GM23338 (cell line): ENCODE measurements around the gene ACOXL. TPM values are rescaled to one million over a fixed set of nuclear protein-coding genes. Genes with fewer than 3 reads are reported as not detected.

Experiments used
- ATAC-seq: fragments of 200-7000 bp; cut with Tn5 transposase; 3 replicates; pipeline ENCODE4 v1.9.1; 2020
- DNase-seq: peaks from one replicate; pipeline ENCODE4 v3.0.0-alpha.2; 2015; ENCODE audit warnings: low spot score
- H2AFZ ChIP-seq: fragments of 200-600 bp; sonication (generic); 2 replicates; pipeline ENCODE4 v1.8.0; 2016; ENCODE audit warnings: antibody characterized with exemption, mild to moderate bottlenecking, moderate library complexity
- H3F3A ChIP-seq: fragments of 200-600 bp; sonication (generic); replicated peaks from 2 replicates; pipeline ENCODE4 v1.8.0; 2017; ENCODE audit warnings: antibody characterized with exemption, mixed run types, low read depth
- H3K27ac ChIP-seq: fragments of 200-600 bp; sonication (generic); 2 replicates; pipeline ENCODE4 v1.6.1; 2016; ENCODE audit warnings: low read depth
- H3K27me3 ChIP-seq: fragments of 200-600 bp; sonication (generic); 2 replicates; pipeline ENCODE4 v1.8.0; 2016; ENCODE audit warnings: mild to moderate bottlenecking, mixed run types, moderate library complexity; ENCODE audit not compliant: insufficient read depth
- H3K36me3 ChIP-seq: fragments of 200-600 bp; sonication (generic); 2 replicates; pipeline ENCODE4 v1.8.0; 2016; ENCODE audit warnings: mild to moderate bottlenecking; ENCODE audit not compliant: insufficient read depth
- H3K4me1 ChIP-seq: fragments of 200-600 bp; sonication (generic); 2 replicates; pipeline ENCODE4 v1.8.0; 2016; ENCODE audit warnings: mild to moderate bottlenecking, moderate library complexity; ENCODE audit not compliant: insufficient read depth
- H3K4me2 ChIP-seq: fragments of 200-600 bp; sonication (generic); 2 replicates; pipeline ENCODE4 v1.7.1; 2017; ENCODE audit warnings: mixed run types
- H3K4me3 ChIP-seq: fragments of 200-600 bp; sonication (generic); 2 replicates; pipeline ENCODE4 v1.6.1; 2016; ENCODE audit warnings: mixed run types
- H3K79me2 ChIP-seq: fragments of 200-600 bp; sonication (generic); replicated peaks from 2 replicates; pipeline ENCODE4 v1.8.0; 2017; ENCODE audit warnings: mild to moderate bottlenecking; ENCODE audit not compliant: insufficient read depth
- H3K9me2 ChIP-seq: fragments of 200-600 bp; sonication (generic); 2 replicates; pipeline ENCODE4 v1.8.0; 2017; ENCODE audit not compliant: insufficient read depth
- H4K20me1 ChIP-seq: fragments of 200-600 bp; sonication (generic); replicated peaks from 2 replicates; pipeline ENCODE4 v1.8.0; 2017; ENCODE audit warnings: mild to moderate bottlenecking; ENCODE audit not compliant: insufficient read depth
- H3K27ac Mint-ChIP-seq: 2 replicates; pipeline ENCODE4 v1.8.0; 2020; ENCODE audit warnings: inconsistent platforms, mild to moderate bottlenecking, moderate library complexity, mixed read lengths
- H3K27me3 Mint-ChIP-seq: 3 replicates; pipeline ENCODE4 v1.8.0; 2022; ENCODE audit warnings: low read depth, mild to moderate bottlenecking, moderate library complexity, mixed read lengths, inconsistent platforms; ENCODE audit not compliant: insufficient read depth, poor library complexity
- H3K36me3 Mint-ChIP-seq: 3 replicates; pipeline ENCODE4 v1.8.0; 2021; ENCODE audit warnings: low read depth, mild to moderate bottlenecking, inconsistent platforms, moderate library complexity, mixed read lengths
- H3K4me1 Mint-ChIP-seq: 3 replicates; pipeline ENCODE4 v1.8.0; 2020; ENCODE audit warnings: mild to moderate bottlenecking, inconsistent platforms, mixed read lengths
- H3K4me3 Mint-ChIP-seq: 3 replicates; pipeline ENCODE4 v1.8.0; 2021; ENCODE audit warnings: moderate library complexity, mild to moderate bottlenecking, inconsistent platforms, mixed read lengths
- H3K9me3 Mint-ChIP-seq: 3 replicates; pipeline ENCODE4 v1.8.0; 2020; ENCODE audit warnings: moderate library complexity, mild to moderate bottlenecking, inconsistent platforms, mixed read lengths
- CREB1 ChIP-seq: fragments of 250-450 bp; sonication (Bioruptor Pico); IDR thresholded peaks from 2 replicates; pipeline ENCODE4 v1.5.0; 2020; ENCODE audit warnings: low read depth, mild to moderate bottlenecking, moderate library complexity
- CTCF ChIP-seq, 2 experiments: fragments of 200-600 bp in 1 of 2; sonication (generic) in 1 of 2; conservative IDR thresholded peaks; 2 replicates each; pipeline versions ENCODE4 v1.5.1 to v1.6.1; 2016 to 2017; ENCODE audit warnings: antibody characterized with exemption in 2 of 2, low read depth in 2 of 2, mild to moderate bottlenecking in 2 of 2, moderate library complexity in 1 of 2
- EZH2 ChIP-seq: fragments of 200-600 bp; sonication (generic); IDR thresholded peaks from one replicate; pipeline ENCODE4 v1.8.0; 2017; ENCODE audit warnings: antibody characterized with exemption, mild to moderate bottlenecking, low read depth; ENCODE audit not compliant: unreplicated experiment
- EZH2phosphoT487 ChIP-seq: fragments of 200-600 bp; sonication (generic); IDR thresholded peaks from one replicate; pipeline ENCODE4 v1.8.1; 2018; ENCODE audit warnings: antibody characterized with exemption; ENCODE audit not compliant: unreplicated experiment
- JUNB ChIP-seq: IDR thresholded peaks from one replicate; pipeline ENCODE4 v1.6.1; 2016; ENCODE audit warnings: antibody characterized with exemption; ENCODE audit not compliant: unreplicated experiment
- NANOG ChIP-seq: IDR thresholded peaks from 2 replicates; pipeline ENCODE4 v1.6.1; 2016; ENCODE audit warnings: antibody characterized with exemption, borderline replicate concordance
- POLR2AphosphoS5 ChIP-seq: IDR thresholded peaks from 2 replicates; pipeline ENCODE4 v1.6.1; 2016; ENCODE audit warnings: antibody characterized with exemption, low read depth
- REST ChIP-seq: IDR thresholded peaks from one replicate; pipeline ENCODE4 v1.6.1; 2018; ENCODE audit warnings: antibody characterized with exemption; ENCODE audit not compliant: unreplicated experiment
- STAT1 ChIP-seq: IDR thresholded peaks from one replicate; pipeline ENCODE4 v1.6.1; 2016; ENCODE audit warnings: antibody characterized with exemption; ENCODE audit not compliant: unreplicated experiment
- ZNF114 ChIP-seq: fragments of 250-450 bp; sonication (Bioruptor Pico); IDR thresholded peaks from 2 replicates; pipeline ENCODE4 v1.5.0; 2020; ENCODE audit warnings: mild to moderate bottlenecking, moderate library complexity
- ZNF331 ChIP-seq: fragments of 250-450 bp; sonication (Bioruptor Pico); IDR thresholded peaks from 2 replicates; pipeline ENCODE4 v1.5.0; 2020; ENCODE audit warnings: low read depth, mild to moderate bottlenecking, moderate library complexity
- ZNF462 ChIP-seq: fragments of 250-450 bp; sonication (Bioruptor Pico); IDR thresholded peaks from 2 replicates; pipeline ENCODE4 v1.5.0; 2020; ENCODE audit warnings: mild to moderate bottlenecking, moderate library complexity
- polyA plus RNA-seq: library from polyadenylated mRNA; unstranded; fragments of >200 nt; fragmentation: Nextera tagmentation; extraction: Ambion mirVana; gene quantifications from 2 replicates; pipeline ENCODE4 v1.2.1, GENCODE V29; 2016
- total RNA-seq: library from RNA; depleted of rRNA; stranded (reverse); fragments of >200 nt; shearing (Covaris generic); gene quantifications from 2 replicates; pipeline ENCODE4 v1.2.3, GENCODE V29; 2014
- TF ChIP-seq, protein P1 (sequence below): IDR thresholded peaks from 2 replicates; pipeline ENCODE4 v1.6.1; 2016; ENCODE audit warnings: antibody characterized with exemption

The ACOXL gene
- total and polyA plus RNA-seq, 2 experiments from 2014 or later, result 9.0 to 14.7 TPM

DNA sequence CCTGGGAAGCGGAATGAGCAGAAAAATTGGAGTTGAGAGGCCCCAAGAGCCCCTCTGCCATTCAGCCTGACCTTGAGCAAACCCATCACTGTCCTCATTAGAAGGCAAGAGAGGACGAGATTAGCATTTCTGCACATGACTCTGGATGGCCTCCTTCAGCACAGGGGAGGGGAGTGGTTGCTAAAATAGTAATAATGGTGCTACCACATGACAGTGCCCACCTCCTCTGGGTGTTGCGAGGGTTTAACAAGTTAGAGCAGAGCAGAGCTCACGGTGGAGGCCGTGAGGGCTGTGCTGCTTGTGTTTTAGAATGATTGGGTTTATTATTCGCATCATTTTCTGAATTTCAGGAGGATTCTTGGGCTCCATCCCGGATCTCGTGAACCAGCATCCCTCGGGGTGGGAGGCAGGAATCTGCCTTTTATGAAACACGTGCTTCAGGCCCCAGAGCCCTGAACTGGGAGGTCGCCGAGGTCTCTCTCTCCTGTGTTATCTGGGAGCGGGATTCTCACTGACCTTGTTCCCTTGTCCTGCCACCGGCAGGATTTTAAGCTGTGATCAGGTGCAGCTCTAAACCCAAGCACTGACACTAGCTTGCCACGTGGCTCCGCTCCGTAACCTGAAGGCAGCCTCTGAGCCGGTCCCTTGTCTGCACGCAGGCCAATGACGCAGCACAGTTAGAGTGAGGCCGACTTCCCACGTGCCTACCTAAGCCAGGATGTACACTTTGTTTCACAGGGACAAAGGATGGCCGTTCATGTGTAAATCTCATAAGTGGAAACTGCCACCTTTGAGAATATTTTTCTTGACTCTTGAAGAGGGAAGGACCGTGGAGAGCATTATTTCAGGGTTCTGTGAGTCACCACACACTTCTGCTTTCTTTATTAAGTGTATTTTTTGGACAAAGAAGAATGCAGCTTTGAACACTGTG lies 142.3 kb downstream of the ACOXL start:
- Mint-ChIP-seq H3K9me3 (peaks cover 5% of the 10 kb centered on the region; the same call in 1 of the 3 replicates), H3K27ac (peak overlapping the region; percentile 75), H3K4me3 (no peak overlapping the region), H3K36me3 (peaks cover 5% of the 10 kb centered on the region; the same call in 1 of the 3 replicates), H3K4me1 (peaks cover 30% of the 10 kb centered on the region), H3K27me3 (no peaks in the 10 kb centered on the region)
- TF ChIP-seq POLR2AphosphoS5, result no peak
- no peak for TF ChIP-seq ZNF462 (CRISPR knock-in tag)
- TF ChIP-seq REST, result no peak
- no peak for TF ChIP-seq EZH2
- no peak for TF ChIP-seq ZNF331
- no peak for TF ChIP-seq CTCF (conservative IDR thresholded peaks at IDR 0.05; ENCODE audit: low read depth in 2 of 2)
- TF ChIP-seq ZNF114 (CRISPR knock-in tag), result no peak
- TF ChIP-seq EZH2phosphoT487, result no peak
- no peak for TF ChIP-seq NANOG
- TF ChIP-seq STAT1, result no peak
- no peak for TF ChIP-seq JUNB
- TF ChIP-seq CREB1 (CRISPR knock-in tag), result no peak
- TF ChIP-seq, protein P1, sequence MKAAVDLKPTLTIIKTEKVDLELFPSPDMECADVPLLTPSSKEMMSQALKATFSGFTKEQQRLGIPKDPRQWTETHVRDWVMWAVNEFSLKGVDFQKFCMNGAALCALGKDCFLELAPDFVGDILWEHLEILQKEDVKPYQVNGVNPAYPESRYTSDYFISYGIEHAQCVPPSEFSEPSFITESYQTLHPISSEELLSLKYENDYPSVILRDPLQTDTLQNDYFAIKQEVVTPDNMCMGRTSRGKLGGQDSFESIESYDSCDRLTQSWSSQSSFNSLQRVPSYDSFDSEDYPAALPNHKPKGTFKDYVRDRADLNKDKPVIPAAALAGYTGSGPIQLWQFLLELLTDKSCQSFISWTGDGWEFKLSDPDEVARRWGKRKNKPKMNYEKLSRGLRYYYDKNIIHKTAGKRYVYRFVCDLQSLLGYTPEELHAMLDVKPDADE, result no peak
- H3K79me2 ChIP-seq, result no peaks in the 10 kb centered on the region
- H4K20me1 ChIP-seq, result no peaks in the 10 kb centered on the region
- no peak overlapping the region for H3K4me3 ChIP-seq
- no peaks in the 10 kb centered on the region for H3K9me2 ChIP-seq
- peaks cover 21% of the 10 kb centered on the region for H3K4me1 ChIP-seq
- no peaks in the 10 kb centered on the region for H3K27me3 ChIP-seq
- no peak for DNase-seq
- H3K4me2 ChIP-seq, result no peak overlapping the region
- H2AFZ ChIP-seq, result no peak overlapping the region
- ATAC-seq, result peak; percentile 47
- H3K27ac ChIP-seq, result no peak overlapping the region
- H3K36me3 ChIP-seq, result no peaks in the 10 kb centered on the region
- H3F3A ChIP-seq, result no peaks in the 10 kb centered on the region
